Neuronal stem cell (in vitro differentiated cells): ENCODE data around the gene CKMT2.

Experiments used
- DNase-seq: peaks from one replicate; pipeline ENCODE4 v3.0.0-alpha.2; 2013; ENCODE audit warnings: low spot score
- H2AFZ ChIP-seq: one replicate; pipeline ENCODE4 v1.6.1; 2013; ENCODE audit warnings: mild to moderate bottlenecking, low read length, inconsistent platforms
- H2AK5ac ChIP-seq: 2 replicates; pipeline ENCODE4 v1.6.1; 2013; ENCODE audit warnings: low read depth, mild to moderate bottlenecking, inconsistent platforms, low read length, moderate library complexity, mixed read lengths
- H2BK120ac ChIP-seq: 2 replicates; pipeline ENCODE4 v1.6.1; 2013; ENCODE audit warnings: low read depth, mild to moderate bottlenecking, inconsistent platforms, low read length, moderate library complexity, mixed read lengths
- H2BK12ac ChIP-seq: one replicate; pipeline ENCODE4 v1.6.1; 2013; ENCODE audit warnings: low read length, inconsistent platforms
- H2BK15ac ChIP-seq: 2 replicates; pipeline ENCODE4 v1.6.1; 2013; ENCODE audit warnings: mild to moderate bottlenecking, low read length, inconsistent platforms, mixed read lengths
- H2BK5ac ChIP-seq: one replicate; pipeline ENCODE4 v1.6.1; 2013; ENCODE audit warnings: inconsistent platforms, mild to moderate bottlenecking, low read length, moderate library complexity
- H3K14ac ChIP-seq: one replicate; pipeline ENCODE4 v1.6.1; 2013; ENCODE audit warnings: low read length, inconsistent platforms
- H3K18ac ChIP-seq: 2 replicates; pipeline ENCODE4 v1.6.1; 2013; ENCODE audit warnings: low read length, inconsistent platforms
- H3K23ac ChIP-seq: 2 replicates; pipeline ENCODE4 v1.6.1; 2013; ENCODE audit warnings: low read depth, mild to moderate bottlenecking, mixed read lengths, low read length, inconsistent platforms; ENCODE audit not compliant: poor library complexity
- H3K27ac ChIP-seq: replicated peaks from 3 replicates; pipeline ENCODE4 v1.5.1; 2013; ENCODE audit warnings: low read length, inconsistent platforms
- H3K27me3 ChIP-seq, 3 experiments: 2 replicates each; pipeline ENCODE4 v1.6.1; 2013; ENCODE audit warnings: low read length in 3 of 3, mild to moderate bottlenecking in 2 of 3, inconsistent platforms in 1 of 3, low read depth in 1 of 3, mixed read lengths in 1 of 3, moderate library complexity in 1 of 3; ENCODE audit not compliant: control insufficient read depth in 3 of 3, insufficient read depth in 3 of 3
- H3K36me3 ChIP-seq, 2 donors: replicated peaks in 1 of 2; 2 replicates each; pipeline ENCODE4 v1.6.1; 2013; ENCODE audit warnings: low read length in 2 of 2; ENCODE audit not compliant: control insufficient read depth in 2 of 2, insufficient read depth in 2 of 2
- H3K4ac ChIP-seq: 2 replicates; pipeline ENCODE4 v1.6.1; 2013; ENCODE audit warnings: inconsistent platforms, mild to moderate bottlenecking, low read length, moderate library complexity
- H3K4me1 ChIP-seq, 2 donors: 1 replicate in 1 of 2; 2 replicates in 1 of 2; pipeline ENCODE4 v1.6.1; 2013; ENCODE audit warnings: low read length in 2 of 2, low read depth in 1 of 2; ENCODE audit not compliant: control insufficient read depth in 2 of 2, insufficient read depth in 1 of 2
- H3K4me2 ChIP-seq: one replicate; pipeline ENCODE4 v1.6.1; 2013; ENCODE audit warnings: mild to moderate bottlenecking, low read length, inconsistent platforms; ENCODE audit not compliant: insufficient read depth, poor library complexity, severe bottlenecking
- H3K4me3 ChIP-seq, 2 donors: 2 replicates each; pipeline ENCODE4 v1.5.1; 2013; ENCODE audit warnings: low read length in 2 of 2, mild to moderate bottlenecking in 2 of 2, inconsistent platforms in 1 of 2, moderate library complexity in 1 of 2
- H3K79me1 ChIP-seq: one replicate; pipeline ENCODE4 v1.6.1; 2013; ENCODE audit warnings: low read depth, mild to moderate bottlenecking, inconsistent platforms, low read length, moderate library complexity
- H3K9ac ChIP-seq: one replicate; pipeline ENCODE4 v1.6.1; 2013; ENCODE audit warnings: mild to moderate bottlenecking, low read depth, low read length, inconsistent platforms; ENCODE audit not compliant: poor library complexity
- H3K9me3 ChIP-seq, 2 donors: replicated peaks in 1 of 2; 2 replicates each; pipeline versions ENCODE3 to v1.6.1; 2013; ENCODE audit warnings: low read length in 2 of 2, mild to moderate bottlenecking in 2 of 2, inconsistent platforms in 1 of 2, low read depth in 1 of 2, mixed read lengths in 1 of 2, moderate library complexity in 1 of 2; ENCODE audit not compliant: control insufficient read depth in 2 of 2, insufficient read depth in 1 of 2
- H4K8ac ChIP-seq: one replicate; pipeline ENCODE4 v1.6.1; 2013; ENCODE audit warnings: low read depth, mild to moderate bottlenecking, inconsistent platforms, low read length, moderate library complexity
- H4K91ac ChIP-seq: one replicate; pipeline ENCODE4 v1.6.1; 2013; ENCODE audit warnings: low read length, low read depth, mild to moderate bottlenecking, inconsistent platforms; ENCODE audit not compliant: poor library complexity
- whole genome bisulfite sequencing, 2 donors: extraction: QIAGEN DNeasy Blood & Tissue Kit; methylation state at CpG; one replicate each; pipeline ENCODE4 v1.1.7; 2013; ENCODE audit warnings: missing lambda C conversion rate in 2 of 2, mixed read lengths in 1 of 2; ENCODE audit not compliant: insufficient read length in 2 of 2, insufficient replicate concordance in 1 of 2; ENCODE audit errors: extremely low coverage in 2 of 2; 5-methylcytosine and 5-hydroxymethylcytosine counted together

Gene CKMT2

DNA sequence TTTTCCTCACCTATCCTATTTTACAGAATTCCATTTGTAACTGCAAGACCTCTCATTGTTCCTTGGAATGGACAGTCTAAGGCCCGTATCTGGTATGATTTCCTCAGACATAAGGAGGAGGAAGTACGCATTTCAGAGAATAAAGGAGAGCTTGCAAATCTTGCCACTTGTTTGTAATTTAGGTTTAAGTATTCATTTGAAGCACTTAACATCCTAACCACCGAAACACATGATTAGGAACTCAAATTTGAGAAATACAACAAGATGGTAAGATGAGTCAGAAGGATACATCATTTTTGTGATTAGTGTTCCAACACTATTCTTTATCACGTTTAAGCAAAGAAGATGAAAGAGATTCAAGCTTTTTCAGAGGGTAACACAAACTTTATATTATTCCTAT, 64.4 kb downstream of the CKMT2 start:
- no peak overlapping the region for H4K91ac ChIP-seq
- WGBS, 2 donors = no CpG with 5 or more reads among the region's 4 CpGs
- H3K79me1 ChIP-seq = peaks cover 4% of the 10 kb centered on the region
- peaks cover 3 to 4% of the 10 kb centered on the region in 2 donors for H3K4me1 ChIP-seq
- no peak overlapping the region for H2BK12ac ChIP-seq
- H3K14ac ChIP-seq = no peak overlapping the region
- no peak overlapping the region for H2AFZ ChIP-seq
- no peak overlapping the region for H2AK5ac ChIP-seq
- H3K4me3 ChIP-seq = no peak overlapping the region
- H3K9ac ChIP-seq = no peak overlapping the region
- H3K9me3 ChIP-seq = peaks cover 0 to 19% of the 10 kb centered on the region in 2 donors
- H3K27ac ChIP-seq = no peak overlapping the region
- no peak for DNase-seq
- H3K18ac ChIP-seq = no peak overlapping the region
- peaks cover 0 to 17% of the 10 kb centered on the region in 2 donors for H3K36me3 ChIP-seq
- H3K27me3 ChIP-seq = no peaks in the 10 kb centered on the region
- no peak overlapping the region for H2BK120ac ChIP-seq
- no peak overlapping the region for H2BK15ac ChIP-seq
- no peak overlapping the region for H3K4ac ChIP-seq
- H2BK5ac ChIP-seq = no peak overlapping the region
- no peak overlapping the region for H3K23ac ChIP-seq
- H3K4me2 ChIP-seq = no peak overlapping the region
- H4K8ac ChIP-seq = no peak overlapping the region

- no peak overlapping the region for H3K14ac ChIP-seq
- peaks cover 0 to 30% of the 10 kb centered on the region in 2 donors for H3K36me3 ChIP-seq
- no peaks in the 10 kb centered on the region for H3K9me3 ChIP-seq
- no peak overlapping the region for H3K23ac ChIP-seq
- no peak overlapping the region for H3K27ac ChIP-seq
- WGBS, 2 donors = no CpG with 5 or more reads among the region's 2 CpGs
- no peak overlapping the region for H2BK12ac ChIP-seq
- peak overlapping the region; percentile 84 for H3K18ac ChIP-seq
- H4K8ac ChIP-seq = no peak overlapping the region
- H3K4me1 ChIP-seq = peaks cover 4% of the 10 kb centered on the region in 2 donors
- H2BK5ac ChIP-seq = no peak overlapping the region
- H3K9ac ChIP-seq = peak overlapping the region; percentile 66
- H4K91ac ChIP-seq = no peak overlapping the region
- DNase-seq = no peak
- H2BK15ac ChIP-seq = no peak overlapping the region
- peak overlapping the region; percentile 63 for H3K4me2 ChIP-seq
- no peak overlapping the region for H2BK120ac ChIP-seq
- no peaks in the 10 kb centered on the region for H3K27me3 ChIP-seq
- peak overlapping the region; percentile 91 for H2AFZ ChIP-seq
- H3K4ac ChIP-seq = no peak overlapping the region
- H3K79me1 ChIP-seq = peaks cover 5% of the 10 kb centered on the region
- no peak overlapping the region for H2AK5ac ChIP-seq
- peak overlapping the region; percentile 64 to 96 for H3K4me3 ChIP-seq
These were observed 67.8 kb downstream of the CKMT2 start for GRCh38 chr5:81300921-81301270.

DNA sequence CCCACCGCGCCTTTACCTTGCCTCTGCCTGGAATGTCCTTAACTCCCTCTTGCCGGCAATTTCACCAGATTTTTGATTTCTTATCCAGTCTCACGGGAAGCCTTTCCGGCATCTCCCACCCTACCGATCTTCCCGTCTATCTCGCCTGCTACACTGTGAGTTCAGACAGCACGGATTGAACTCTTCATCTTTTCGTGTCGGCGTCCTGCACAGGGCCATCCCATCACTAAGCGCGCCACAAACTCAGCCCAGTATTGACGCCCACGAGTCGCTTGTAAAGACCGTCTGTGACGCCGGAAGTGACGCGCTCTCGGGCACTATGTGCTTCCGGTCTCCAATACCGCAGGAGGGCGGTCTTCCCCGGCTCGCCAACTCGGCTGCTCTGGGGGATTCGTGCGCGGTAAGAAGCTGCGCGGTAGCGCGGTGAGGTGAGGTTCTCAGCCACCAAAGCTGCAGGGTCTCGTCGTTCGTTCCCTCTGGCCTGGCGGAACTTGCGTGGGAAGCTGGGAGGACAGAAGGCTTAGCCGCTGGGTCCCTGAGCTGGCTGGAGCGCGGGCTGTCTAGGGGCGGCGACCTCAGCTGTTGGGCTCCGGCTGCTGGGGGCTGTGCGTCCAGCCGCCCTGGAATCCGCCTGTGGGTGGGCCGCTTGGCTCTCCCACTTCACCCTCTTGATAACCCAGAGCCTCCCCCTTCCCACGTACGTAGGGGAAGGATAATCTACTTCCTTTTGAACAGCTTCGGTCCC, 68.3 kb downstream of the CKMT2 start, which contains the start of gene ZCCHC9:
TSS of gene ZCCHC9 (plus strand) at position 317 of the 745 bp plus-strand sequence. CDS start 3,171 bp downstream, outside the sequence.
- Histone ChIP-seq H3K9ac (peak within 1 kb of the TSS; percentile 100), H3K9me3 (no peaks in the 10 kb centered on the region), H3K4ac (no peak within 1 kb of the TSS), H3K4me3 (peak within 1 kb of the TSS; percentile 64 to 96), H3K18ac (peak within 1 kb of the TSS; percentile 94), H3K23ac (peak within 1 kb of the TSS; percentile 74), H3K4me1 (peaks cover 4% of the 10 kb centered on the region in 2 donors), H2AK5ac (peak within 1 kb of the TSS; percentile 8), H2BK120ac (peak within 1 kb of the TSS; percentile 78), H3K36me3 (peaks cover 0 to 30% of the 10 kb centered on the region in 2 donors), H3K27ac (peak within 1 kb of the TSS; percentile 89), H3K4me2 (peak within 1 kb of the TSS; percentile 66), H3K14ac (no peak within 1 kb of the TSS), H4K91ac (no peak within 1 kb of the TSS), H2BK12ac (no peak within 1 kb of the TSS), H3K27me3 (no peaks in the 10 kb centered on the region), H2AFZ (peak within 1 kb of the TSS; percentile 91), H3K79me1 (peaks cover 5% of the 10 kb centered on the region), H2BK15ac (no peak within 1 kb of the TSS), H4K8ac (peak within 1 kb of the TSS; percentile 73), H2BK5ac (no peak within 1 kb of the TSS)
- peak; percentile 92 for DNase-seq
- WGBS, 2 donors = no CpG with 5 or more reads among the region's 54 CpGs

DNA sequence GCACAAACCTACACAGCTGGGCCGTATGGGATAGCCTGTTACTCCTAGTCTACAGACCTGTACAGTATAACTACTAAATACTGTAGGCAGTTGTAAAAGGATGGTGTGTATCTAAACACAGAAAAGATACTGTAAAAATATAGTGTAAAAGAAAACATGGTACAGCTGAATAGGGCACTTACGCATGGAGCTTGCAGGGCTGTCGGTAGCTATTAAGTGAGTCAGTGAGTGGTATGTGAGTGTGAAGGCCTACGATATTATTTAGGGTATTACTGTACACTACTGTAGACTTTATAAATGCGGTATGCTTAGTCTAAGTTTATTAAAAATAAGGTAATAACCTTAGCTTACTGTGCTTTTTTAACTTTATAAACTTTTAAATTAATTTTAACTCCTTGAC, 69.5 kb downstream of the CKMT2 start:
- Histone ChIP-seq H3K27ac (no peak overlapping the region), H2AFZ (no peak overlapping the region), H3K4ac (no peak overlapping the region), H3K27me3 (no peaks in the 10 kb centered on the region), H3K4me3 (peak overlapping the region in 1 of 2 donors; percentile 64), H3K79me1 (peaks cover 5% of the 10 kb centered on the region), H2BK120ac (no peak overlapping the region), H4K91ac (no peak overlapping the region), H3K4me2 (peak overlapping the region; percentile 66), H2AK5ac (no peak overlapping the region), H3K9ac (no peak overlapping the region), H2BK15ac (no peak overlapping the region), H3K18ac (no peak overlapping the region), H3K23ac (no peak overlapping the region), H4K8ac (no peak overlapping the region), H3K14ac (no peak overlapping the region), H3K9me3 (no peaks in the 10 kb centered on the region), H2BK12ac (no peak overlapping the region), H2BK5ac (no peak overlapping the region), H3K36me3 (peaks cover 0 to 30% of the 10 kb centered on the region in 2 donors), H3K4me1 (peaks cover 4% of the 10 kb centered on the region in 2 donors)
- no peak for DNase-seq
- WGBS, 2 donors = no CpG with 5 or more reads among the region's 5 CpGs
